ENCODE measurements around the gene ZNF514. TPM values are rescaled to one million over a fixed set of nuclear protein-coding genes. Genes with fewer than 3 reads are reported as not detected.

ZNF514 gene
- total RNA-seq (2021; fragmentation: NEBNext Ultra II Directional; extraction: Animal tissue kit (Norgen Biotek cat#: 25700)) (12.1 and 13.3 TPM in 2 replicates), polyA plus RNA-seq (2011; rRNA removed) (4.2 and 5.3 TPM in 2 replicates), polyA minus RNA-seq (2011; rRNA and poly(A)+ RNA removed) (5.4 and 7.5 TPM in 2 replicates)
- 9.1 TPM for polyA plus RNA-seq (2011; cell fraction: cytosol; rRNA removed)
- 12.2 TPM for polyA plus RNA-seq (2011; cell fraction: nucleus; rRNA removed)
- polyA plus RNA-seq (2012, experiment 1 of 2): 10.5 to 14.9 TPM (median 11.1 TPM) in 4 replicates
- polyA plus RNA-seq (2012, experiment 2 of 2): 0.79 TPM
- 10.8 TPM for polyA plus RNA-seq (2013, experiment 1 of 2)
- polyA plus RNA-seq (2013, experiment 2 of 2): 9.2 TPM
- 8.2 TPM for polyA minus RNA-seq (2011; cell fraction: cytosol; rRNA and poly(A)+ RNA removed)
- 19.7 TPM for polyA minus RNA-seq (2011; cell fraction: nucleus; rRNA and poly(A)+ RNA removed)
- long read RNA-seq, experiment 1, partial matches to known transcripts: 0 of 3 reads
- long read RNA-seq, experiment 1, other reads (novel, unspliced or antisense): 2 of 3 reads
- long read RNA-seq, experiment 2, partial matches to known transcripts: 0 of 2 reads
- long read RNA-seq, experiment 2, other reads (novel, unspliced or antisense): 2 of 2 reads

DNA sequence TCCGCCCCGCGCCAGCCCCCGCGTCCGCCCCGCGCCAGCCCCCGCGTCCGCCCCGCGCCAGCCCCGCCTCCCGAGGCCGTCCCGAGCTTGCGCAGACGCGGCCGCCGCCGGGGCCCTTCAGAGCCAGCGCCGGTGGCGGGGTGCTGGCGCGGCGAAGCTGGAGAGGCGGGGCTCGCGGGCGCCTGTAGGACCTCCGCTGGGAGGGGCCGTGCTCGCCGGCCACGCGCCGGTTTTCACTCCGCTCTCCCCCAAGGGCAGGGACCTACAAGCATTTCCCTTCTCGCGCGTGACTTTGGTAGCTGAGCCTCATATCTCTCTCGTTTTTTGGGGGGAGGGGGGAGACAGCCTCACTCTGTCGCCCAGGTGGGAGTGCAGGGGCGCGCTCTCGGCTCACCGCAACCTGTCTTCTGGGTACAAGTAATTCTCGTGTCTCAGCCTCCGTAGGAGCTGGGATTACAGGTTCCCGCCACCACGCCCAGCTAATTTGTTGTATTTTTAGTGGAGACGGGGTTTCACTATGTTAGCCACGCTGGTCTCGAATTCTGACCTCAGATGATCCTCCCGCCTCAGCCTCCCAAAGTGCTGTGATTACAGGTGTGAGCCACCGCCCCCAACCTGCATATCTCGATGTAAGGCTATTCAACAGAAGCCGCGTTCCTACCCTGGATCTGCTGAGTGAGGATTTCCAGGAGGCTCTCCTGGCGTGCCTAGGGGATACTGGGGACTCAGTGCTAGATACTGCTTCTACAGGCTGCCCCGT lies at the start of gene ZNF514:
ZNF514 (minus strand) TSS at position 159 of the 760 bp plus-strand sequence. CDS start 6,595 bp downstream, outside the sequence.
- Histone ChIP-seq H3K27me3 (replicated peaks in 1 of 4; ENCODE audit: control insufficient read depth in 3 of 4, extremely low read depth in 1 of 4, insufficient read depth in 3 of 4, low read length in 3 of 4) (peaks cover 0 to 12% (median 9%) of the 10 kb centered on the region in 4 experiments; a peak in 4 of 7 replicates), H3K79me2 (ENCODE audit: control insufficient read depth in 1 of 2, insufficient read depth in 2 of 2, low read length in 2 of 2) (peaks cover 0 to 3% of the 10 kb centered on the region in 2 experiments; a peak in 1 of 4 replicates), H4K20me1 (replicated peaks in 1 of 2; ENCODE audit: control insufficient read depth in 1 of 2, insufficient read depth in 2 of 2, low read length in 2 of 2) (no peaks in the 10 kb centered on the region), H2BK15ac (ENCODE audit: low read length) (0 out of 2 replicates have a peak within 1 kb of the TSS, but pooled peaks have one; percentile 81), H3K18ac (ENCODE audit: extremely low read depth, low read length) (peak within 1 kb of the TSS; percentile 93), H2BK20ac (ENCODE audit: low read length) (no peak within 1 kb of the TSS), H2BK120ac (replicated peaks; ENCODE audit: low read depth, low read length) (no peak within 1 kb of the TSS), H3K4ac (replicated peaks; ENCODE audit: insufficient read length, low read depth, low read length) (no peak within 1 kb of the TSS), H4K91ac (replicated peaks; ENCODE audit: insufficient read length, low read length) (no peak within 1 kb of the TSS), H2BK5ac (ENCODE audit: low read depth, low read length) (no peak within 1 kb of the TSS), H3K4me2 (ENCODE audit: insufficient read depth in 1 of 2, low read depth in 2 of 2, low read length in 2 of 2) (peak within 1 kb of the TSS; percentile 67 to 94), H3K79me1 (ENCODE audit: low read depth, low read length) (no peaks in the 10 kb centered on the region), H3K14ac (ENCODE audit: insufficient read length) (no peak within 1 kb of the TSS), H3K56ac (replicated peaks; ENCODE audit: insufficient read length, low read depth, low read length) (peak within 1 kb of the TSS; percentile 61), H2AK5ac (ENCODE audit: low read depth, low read length) (no peak within 1 kb of the TSS), H4K5ac (ENCODE audit: insufficient read length, low read depth, low read length) (no peak within 1 kb of the TSS), H3K9ac (replicated peaks in 1 of 4; ENCODE audit: extremely low read depth in 1 of 4, low read depth in 3 of 4, low read length in 3 of 4) (peak within 1 kb of the TSS in 3 of 4 experiments; percentile 0 to 35 (median 25); a peak in 5 of 7 replicates), H3K4me3 (ENCODE audit: extremely low read depth in 1 of 4, insufficient read depth in 2 of 4, low read depth in 3 of 4, low read length in 4 of 4) (peak within 1 kb of the TSS; percentile 59 to 84 (median 74)), H3K4me1 (replicated peaks in 1 of 4; ENCODE audit: control insufficient read depth in 3 of 4, insufficient read depth in 4 of 4, low read length in 3 of 4) (peaks cover 0 to 3% (median 0%) of the 10 kb centered on the region in 4 experiments; a peak in 2 of 7 replicates), H4K8ac (ENCODE audit: extremely low read depth, insufficient read depth, low read length) (peak within 1 kb of the TSS; percentile 81), H3K9me3 (ENCODE audit: insufficient read depth in 2 of 2, low read depth in 1 of 2, low read length in 1 of 2) (peaks cover 0 to 6% of the 10 kb centered on the region in 2 experiments; a peak in 3 of 4 replicates), H3K23ac (ENCODE audit: insufficient read length) (no peak within 1 kb of the TSS), H3K27ac (ENCODE audit: low read depth, low read length) (no peak within 1 kb of the TSS), H3K36me3 (ENCODE audit: control insufficient read depth in 2 of 4, insufficient read depth in 4 of 4, low read length in 3 of 4) (peaks cover 0 to 9% (median 3%) of the 10 kb centered on the region in 4 experiments; a peak in 2 of 8 replicates), H2BK12ac (ENCODE audit: low read depth, low read length) (peak within 1 kb of the TSS; percentile 68; the same call in 1 of the 2 replicates), H2AFZ (ENCODE audit: low read length) (peak within 1 kb of the TSS; percentile 95), H3K23me2 (ENCODE audit: low read depth, low read length) (peaks cover 8% of the 10 kb centered on the region)
- ChIA-PET POLR2A (ENCODE audit: partially characterized antibody) (interaction anchor here (1.0 kb wide), 1 partner anchor 39 kb away, joined by 5 read pairs; no protein-coding TSS in a partner anchor), CTCF (ENCODE audit: partially characterized antibody) (interaction anchor here (0.8 to 1.3 kb wide), 3 partner anchors 44 to 83 kb away, joined by 4 read pairs; no protein-coding TSS in a partner anchor)
- TF ChIP-seq SP2 (IDR thresholded peaks at IDR 0.05; ENCODE audit: low read length): no peak
- peak; percentile 29 for TF ChIP-seq KDM4A (IDR thresholded peaks at IDR 0.05; ENCODE audit: low read depth, low read length, severe bottlenecking)
- TF ChIP-seq NRF1 (IDR thresholded peaks at IDR 0.05; ENCODE audit: low read depth, low read length): peak; percentile 38; the same call in 1 of the 2 replicates
- TF ChIP-seq, protein P1, sequence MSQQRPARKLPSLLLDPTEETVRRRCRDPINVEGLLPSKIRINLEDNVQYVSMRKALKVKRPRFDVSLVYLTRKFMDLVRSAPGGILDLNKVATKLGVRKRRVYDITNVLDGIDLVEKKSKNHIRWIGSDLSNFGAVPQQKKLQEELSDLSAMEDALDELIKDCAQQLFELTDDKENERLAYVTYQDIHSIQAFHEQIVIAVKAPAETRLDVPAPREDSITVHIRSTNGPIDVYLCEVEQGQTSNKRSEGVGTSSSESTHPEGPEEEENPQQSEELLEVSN (IDR thresholded peaks at IDR 0.05): 0 out of 2 replicates have a peak, but pooled peaks have one; percentile 19
- 15% methylated on average over 43 of the region's 64 CpGs; no CpG with 5 or more reads in 1 of the 2 experiments for WGBS, 2 experiments (ENCODE audit: extremely low coverage in 1 of 2, insufficient coverage in 1 of 2, insufficient read length in 1 of 2, insufficient replicate concordance in 2 of 2, low coverage in 1 of 2, low lambda C conversion rate in 2 of 2, missing lambda C conversion rate in 1 of 2)
- FAIRE-seq (no peak), DNase-seq (ENCODE audit: low read depth in 1 of 2, low spot score in 2 of 2) (peak in 1 of 2 experiments; percentile 77)

All from H1 (cell line).